Left ventricle myocardium inferior (tissue), 1 donor: ENCODE measurements around the gene REC114. TPM values are rescaled to one million over a fixed set of nuclear protein-coding genes. Genes with fewer than 3 reads are reported as not detected.

Source experiments
- DNase-seq: peaks from one replicate; pipeline ENCODE4 v3.0.0-alpha.2; 2020
- H3K27ac ChIP-seq: fragments of 200-600 bp; replicated peaks from 2 replicates; pipeline ENCODE4 v1.8.0; 2021
- H3K27me3 ChIP-seq: fragments of 200-600 bp; 2 replicates; pipeline ENCODE4 v1.8.0; 2021; ENCODE audit warnings: low read depth
- H3K36me3 ChIP-seq: fragments of 200-600 bp; 2 replicates; pipeline ENCODE4 v1.8.0; 2021
- H3K4me1 ChIP-seq: fragments of 200-600 bp; 2 replicates; pipeline ENCODE4 v1.8.0; 2021
- H3K4me3 ChIP-seq: fragments of 200-600 bp; 2 replicates; pipeline ENCODE4 v1.8.0; 2021; ENCODE audit warnings: mild to moderate bottlenecking, moderate library complexity
- H3K9me3 ChIP-seq: fragments of 200-600 bp; replicated peaks from 2 replicates; pipeline ENCODE4 v1.8.0; 2021
- CTCF ChIP-seq: fragments of 200-600 bp; IDR thresholded peaks from 2 replicates; pipeline ENCODE4 v1.8.0; 2021; ENCODE audit warnings: antibody characterized with exemption, mild to moderate bottlenecking, borderline replicate concordance
- intact Hi-C: fragments of 100-400 bp; cut with micrococcal nuclease; formaldehyde crosslinking; loops from one replicate; pipeline ENCODE4 v1.11.0; 2022
- total RNA-seq: library from RNA; stranded (reverse); fragmentation: NEBNext Ultra II Directional; extraction: Animal tissue kit (Norgen Biotek cat#: 25700); gene quantifications from one replicate; pipeline ENCODE4 v1.2.1, GENCODE V29; 2021
- donor health status: DM: no; HTN: yes; CAD: no; lungs with severe emphysema.

The REC114 gene
- total RNA-seq, 1 donor from 2014 or later: 1.4 TPM

GRCh38 chr15:73517566-73517965 lies 74.6 kb downstream of the REC114 start:
- H3K27me3 ChIP-seq: no peaks in the 10 kb centered on the region
- intact Hi-C loops: no loop called here
- H3K36me3 ChIP-seq: no peaks in the 10 kb centered on the region
- peak; percentile 19 for DNase-seq
- peaks cover 3% of the 10 kb centered on the region for H3K9me3 ChIP-seq
- H3K27ac ChIP-seq: peak overlapping the region; percentile 79
- H3K4me1 ChIP-seq: peaks cover 36% of the 10 kb centered on the region
- H3K4me3 ChIP-seq: no peak overlapping the region
- no peak for TF ChIP-seq CTCF

- H3K36me3 ChIP-seq: no peaks in the 10 kb centered on the region
- intact Hi-C loops: no loop called here
- TF ChIP-seq CTCF: no peak
These were observed 75.4 kb downstream of the REC114 start for GRCh38 chr15:73518180-73518862.

GRCh38 chr15:73518876-73519733 lies 76.1 kb downstream of the REC114 start:
- DNase-seq: no peak
- H3K27me3 ChIP-seq: no peaks in the 10 kb centered on the region
- H3K27ac ChIP-seq: peak overlapping the region; percentile 79
- no peak overlapping the region for H3K4me3 ChIP-seq
- TF ChIP-seq CTCF: no peak
- peaks cover 36% of the 10 kb centered on the region for H3K4me1 ChIP-seq
- intact Hi-C loops: no loop called here
- peaks cover 3% of the 10 kb centered on the region for H3K9me3 ChIP-seq
- H3K36me3 ChIP-seq: no peaks in the 10 kb centered on the region

More at GRCh38 chr15:73518180-73518862, 75.4 kb downstream of the REC114 start:
- Histone ChIP-seq H3K27ac (peak overlapping the region; percentile 79), H3K4me3 (no peak overlapping the region), H3K4me1 (peaks cover 36% of the 10 kb centered on the region), H3K27me3 (no peaks in the 10 kb centered on the region), H3K9me3 (peaks cover 3% of the 10 kb centered on the region)
- DNase-seq: peak; percentile 30

DNA sequence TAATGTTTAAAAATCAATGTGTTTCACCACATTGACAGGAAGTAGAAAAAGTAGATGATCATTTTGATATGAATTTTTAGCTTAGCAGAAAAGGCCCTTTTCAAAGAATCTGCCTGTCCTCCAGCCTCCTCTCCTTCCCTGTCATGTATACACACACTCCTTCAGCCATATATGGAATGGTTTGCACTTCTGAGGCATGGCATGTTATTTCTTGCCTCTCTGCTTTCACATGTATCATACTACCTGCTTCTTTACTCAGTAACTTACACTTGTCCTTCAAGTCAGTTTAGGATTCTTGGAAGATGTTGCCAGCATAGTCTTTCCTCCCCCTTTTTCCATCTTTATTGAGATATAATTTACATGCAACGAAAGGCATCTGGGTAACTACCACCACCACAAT lies 79.0 kb downstream of the REC114 start:
- DNase-seq: no peak
- no peak for TF ChIP-seq CTCF
- intact Hi-C loops: loop anchor here (10.0 kb wide), 1 partner anchor 147 kb away; no protein-coding TSS in a partner anchor
- Histone ChIP-seq H3K27me3 (no peaks in the 10 kb centered on the region), H3K9me3 (peaks cover 3% of the 10 kb centered on the region), H3K27ac (no peak overlapping the region), H3K4me3 (no peak overlapping the region), H3K36me3 (no peaks in the 10 kb centered on the region), H3K4me1 (peaks cover 20% of the 10 kb centered on the region)

- H3K4me3 ChIP-seq: no peak overlapping the region
- no peak for DNase-seq
- H3K27me3 ChIP-seq: no peaks in the 10 kb centered on the region
- H3K4me1 ChIP-seq: no peaks in the 10 kb centered on the region
- H3K27ac ChIP-seq: no peak overlapping the region
- no peaks in the 10 kb centered on the region for H3K36me3 ChIP-seq
- H3K9me3 ChIP-seq: no peaks in the 10 kb centered on the region
- TF ChIP-seq CTCF: no peak
- intact Hi-C loops: loop anchor here (10.0 kb wide), 1 partner anchor 150 kb away; no protein-coding TSS in a partner anchor
These were observed 82.0 kb downstream of the REC114 start for GRCh38 chr15:73524919-73525318.
